HepG2 (cell line): ENCODE data around the gene NT5C3B. TPM values are rescaled to one million over a fixed set of nuclear protein-coding genes. Genes with fewer than 3 reads are reported as not detected.
A peak's percentile ranks its signal among the peaks of the same experiment; 100 is the strongest.

Source experiments
- ADNP ChIP-seq: sonication (generic); formaldehyde crosslinking; IDR thresholded peaks from 2 replicates; pipeline ENCODE4 v1.4.0; 2020; ENCODE audit warnings: missing genetic modification reagents
- DMAP1 ChIP-seq: IDR thresholded peaks from 2 replicates; pipeline ENCODE4 v1.6.1; 2016
- FOXK1 ChIP-seq: sonication (generic); formaldehyde crosslinking; IDR thresholded peaks from 2 replicates; pipeline ENCODE4 v1.4.0; 2020; ENCODE audit warnings: low read depth, missing genetic modification reagents, borderline replicate concordance
- HDAC2 ChIP-seq: sonication (generic); formaldehyde crosslinking; IDR thresholded peaks from 2 replicates; pipeline ENCODE4 v1.4.0; 2020; ENCODE audit warnings: missing genetic modification reagents
- HOXA7 ChIP-seq: sonication (generic); formaldehyde crosslinking; IDR thresholded peaks from 2 replicates; pipeline ENCODE4 v1.8.1; 2022; ENCODE audit warnings: mild to moderate bottlenecking, missing genetic modification reagents, moderate library complexity
- MTA1 ChIP-seq: sonication (generic); formaldehyde crosslinking; IDR thresholded peaks from 2 replicates; pipeline ENCODE4 v1.4.0; 2020; ENCODE audit warnings: missing genetic modification reagents, mild to moderate bottlenecking, borderline replicate concordance
- RERE ChIP-seq: IDR thresholded peaks from 2 replicates; pipeline ENCODE4 v1.6.1; 2016; ENCODE audit warnings: low read depth, missing genetic modification reagents, missing compliant biosample characterization
- ZNF280D ChIP-seq: sonication (generic); formaldehyde crosslinking; IDR thresholded peaks from 2 replicates; pipeline ENCODE4 v1.5.1; 2020; ENCODE audit warnings: mild to moderate bottlenecking, missing genetic modification reagents
- ZNF512B ChIP-seq: sonication (generic); formaldehyde crosslinking; IDR thresholded peaks from 2 replicates; pipeline ENCODE4 v1.5.1; 2020; ENCODE audit warnings: missing genetic modification reagents, mild to moderate bottlenecking, borderline replicate concordance
- ZNF563 ChIP-seq: sonication (generic); formaldehyde crosslinking; IDR thresholded peaks from 2 replicates; pipeline ENCODE4 v1.8.0; 2022; ENCODE audit warnings: mild to moderate bottlenecking, moderate library complexity, missing genetic modification reagents
- ZNF724P ChIP-seq: sonication (generic); formaldehyde crosslinking; IDR thresholded peaks from 2 replicates; pipeline ENCODE4 v1.8.0; 2022; ENCODE audit warnings: missing genetic modification reagents, borderline replicate concordance
- ZNF776 ChIP-seq: sonication (generic); formaldehyde crosslinking; IDR thresholded peaks from 2 replicates; pipeline ENCODE4 v1.4.0; 2020; ENCODE audit warnings: mild to moderate bottlenecking, missing genetic modification reagents
- polyA plus RNA-seq, 8 experiments: library from polyadenylated mRNA; depleted of rRNA in 3 of 8; stranded (reverse) in 7 of 8; unstranded in 1 of 8; fragments of >200 nt; fragmentation: Illumina TruSeq in 4 of 8; extraction: Trizol in 4 of 8; gene quantifications; 2 replicates each; pipeline versions ENCODE4 v1.2.1 to v1.2.3, GENCODE V29; 2011 to 2016; ENCODE audit warnings: low read depth in 4 of 8, missing spikeins in 1 of 8, mixed read lengths in 1 of 8; ENCODE audit not compliant: insufficient read depth in 1 of 8
- total RNA-seq, 5 experiments: library from RNA; depleted of rRNA; stranded (reverse); fragments of >200 nt; fragmentation: Illumina TruSeq; extraction: Trizol; gene quantifications; 2 replicates each; pipeline ENCODE4 v1.2.3, GENCODE V29; 2016; ENCODE audit warnings: low read depth in 1 of 5
- TF ChIP-seq, protein P1 (sequence below): sonication (generic); formaldehyde crosslinking; IDR thresholded peaks from 2 replicates; pipeline ENCODE4 v1.5.1; 2020; ENCODE audit warnings: mild to moderate bottlenecking, moderate library complexity, missing genetic modification reagents
- TF ChIP-seq, protein P2 (sequence below): IDR thresholded peaks from 2 replicates; pipeline ENCODE4 v1.6.1; 2016; ENCODE audit warnings: control low read depth

Gene NT5C3B
- total and polyA plus RNA-seq, 2 of the 13 experiments (the other 11 are each of a cell fraction or from before 2014, with no cell fraction given) = 104 to 126 TPM

GRCh38 chr17:41864836-41865595 is 29.0 kb upstream of the NT5C3B start, which contains the start of gene KLHL11 (continued):
- TF ChIP-seq, protein P1, sequence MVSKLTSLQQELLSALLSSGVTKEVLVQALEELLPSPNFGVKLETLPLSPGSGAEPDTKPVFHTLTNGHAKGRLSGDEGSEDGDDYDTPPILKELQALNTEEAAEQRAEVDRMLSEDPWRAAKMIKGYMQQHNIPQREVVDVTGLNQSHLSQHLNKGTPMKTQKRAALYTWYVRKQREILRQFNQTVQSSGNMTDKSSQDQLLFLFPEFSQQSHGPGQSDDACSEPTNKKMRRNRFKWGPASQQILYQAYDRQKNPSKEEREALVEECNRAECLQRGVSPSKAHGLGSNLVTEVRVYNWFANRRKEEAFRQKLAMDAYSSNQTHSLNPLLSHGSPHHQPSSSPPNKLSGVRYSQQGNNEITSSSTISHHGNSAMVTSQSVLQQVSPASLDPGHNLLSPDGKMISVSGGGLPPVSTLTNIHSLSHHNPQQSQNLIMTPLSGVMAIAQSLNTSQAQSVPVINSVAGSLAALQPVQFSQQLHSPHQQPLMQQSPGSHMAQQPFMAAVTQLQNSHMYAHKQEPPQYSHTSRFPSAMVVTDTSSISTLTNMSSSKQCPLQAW (CRISPR knock-in tag) = peak; percentile 66; the same call in 1 of the 2 replicates
- peak; percentile 84 for TF ChIP-seq MTA1 (CRISPR knock-in tag)
- TF ChIP-seq ZNF512B (CRISPR knock-in tag) = no peak
- no peak for TF ChIP-seq ADNP (CRISPR knock-in tag)
- TF ChIP-seq ZNF776 (CRISPR knock-in tag) = no peak; the same call in 1 of the 2 replicates
- TF ChIP-seq HDAC2 (CRISPR knock-in tag) = no peak
- TF ChIP-seq HOXA7 = no peak
- peak; percentile 47 for TF ChIP-seq RERE (CRISPR knock-in tag)
- TF ChIP-seq ZNF724P = no peak
- no peak for TF ChIP-seq ZNF280D (CRISPR knock-in tag)
- TF ChIP-seq FOXK1 = peak; percentile 66; the same call in 1 of the 2 replicates
- peak; percentile 75 for TF ChIP-seq DMAP1
- TF ChIP-seq ZNF563 = no peak; the same call in none of the 2 replicates
- TF ChIP-seq, protein P2, sequence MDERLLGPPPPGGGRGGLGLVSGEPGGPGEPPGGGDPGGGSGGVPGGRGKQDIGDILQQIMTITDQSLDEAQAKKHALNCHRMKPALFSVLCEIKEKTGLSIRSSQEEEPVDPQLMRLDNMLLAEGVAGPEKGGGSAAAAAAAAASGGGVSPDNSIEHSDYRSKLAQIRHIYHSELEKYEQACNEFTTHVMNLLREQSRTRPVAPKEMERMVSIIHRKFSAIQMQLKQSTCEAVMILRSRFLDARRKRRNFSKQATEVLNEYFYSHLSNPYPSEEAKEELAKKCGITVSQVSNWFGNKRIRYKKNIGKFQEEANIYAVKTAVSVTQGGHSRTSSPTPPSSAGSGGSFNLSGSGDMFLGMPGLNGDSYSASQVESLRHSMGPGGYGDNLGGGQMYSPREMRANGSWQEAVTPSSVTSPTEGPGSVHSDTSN (CRISPR knock-in tag) = no peak
